B cell (primary cell): ENCODE measurements around the gene XPC. TPM values are rescaled to one million over a fixed set of nuclear protein-coding genes. Genes with fewer than 3 reads are reported as not detected.

Experiments used
- ATAC-seq: fragments of 200-7000 bp; cut with Tn5 transposase; one replicate; pipeline ENCODE4 v1.10.0; 2021; ENCODE audit warnings: low read depth, mild to moderate bottlenecking, moderate number of reproducible peaks, moderate library complexity
- CTCF ChIA-PET: fragments of 350-600 bp; sonication (Branson Sonifier 250); formaldehyde crosslinking; loops from one replicate; lab custom pipeline; 2021; ENCODE audit warnings: antibody characterized with exemption, inconsistent platforms; lab: Charles Lee
- POLR2A ChIA-PET: fragments of 350-600 bp; sonication (Branson Sonifier 250); formaldehyde crosslinking; loops from one replicate; lab custom pipeline; 2021; ENCODE audit warnings: antibody characterized with exemption; lab: Charles Lee
- DNase-seq: peaks from one replicate; pipeline ENCODE4 v3.0.0; 2013
- H2AFZ ChIP-seq: 2 replicates; pipeline ENCODE4 v1.6.1; 2012; ENCODE audit warnings: mild to moderate bottlenecking, low read depth, low read length; ENCODE audit not compliant: insufficient read depth, poor library complexity, severe bottlenecking
- H3K27ac ChIP-seq, 2 donors: 1 replicate in 1 of 2; 2 replicates in 1 of 2; pipeline ENCODE4 v1.5.1; 2012 to 2013; ENCODE audit warnings: low read length in 2 of 2, mild to moderate bottlenecking in 2 of 2, moderate library complexity in 1 of 2
- H3K27me3 ChIP-seq, 4 experiments: fragments of 200-600 bp in 1 of 4; sonication (generic) in 1 of 4; replicated peaks in 1 of 4; 1 replicate in 2 of 4; 2 replicates in 2 of 4; pipeline versions ENCODE4 v1.6.1 to v1.7.0; 2013 to 2016; ENCODE audit warnings: low read length in 3 of 4, mild to moderate bottlenecking in 2 of 4, mixed read lengths in 1 of 4, moderate library complexity in 1 of 4; ENCODE audit not compliant: insufficient read depth in 4 of 4, control insufficient read depth in 3 of 4; ENCODE audit errors: control extremely low read depth in 1 of 4
- H3K36me3 ChIP-seq, 2 experiments: replicated peaks in 1 of 2; 1 replicate in 1 of 2; 2 replicates in 1 of 2; pipeline versions ENCODE4 v1.6.1 to v1.7.1; 2013; ENCODE audit warnings: low read length in 1 of 2; ENCODE audit not compliant: insufficient read depth in 2 of 2, control insufficient read depth in 1 of 2; ENCODE audit errors: control extremely low read depth in 1 of 2, extremely low read depth in 1 of 2
- H3K4me1 ChIP-seq, 2 donors: fragments of 200-600 bp in 1 of 2; sonication (generic) in 1 of 2; 1 replicate in 1 of 2; 2 replicates in 1 of 2; pipeline versions ENCODE4 v1.5.1 to v1.6.1; 2013 to 2017; ENCODE audit warnings: low read length in 2 of 2; ENCODE audit not compliant: control insufficient read depth in 2 of 2, insufficient read depth in 2 of 2
- H3K4me2 ChIP-seq: replicated peaks from 2 replicates; pipeline ENCODE3; 2012; ENCODE audit warnings: mild to moderate bottlenecking, low read depth, low read length; ENCODE audit not compliant: poor library complexity, severe bottlenecking
- H3K4me3 ChIP-seq, 5 experiments: fragments of 200-600 bp in 1 of 5; sonication (generic) in 1 of 5; 1 replicate in 3 of 5; 2 replicates in 2 of 5; pipeline versions ENCODE4 v1.5.1 to v1.7.0; 2011 to 2016; ENCODE audit warnings: low read length in 4 of 5, mild to moderate bottlenecking in 4 of 5, low read depth in 2 of 5, control low read depth in 1 of 5, moderate library complexity in 1 of 5; ENCODE audit not compliant: insufficient read depth in 1 of 5; ENCODE audit errors: control extremely low read depth in 1 of 5, extremely low read depth in 1 of 5
- H3K79me2 ChIP-seq: fragments of 200-600 bp; sonication (generic); one replicate; pipeline ENCODE4 v1.6.0; 2016; ENCODE audit warnings: low read length; ENCODE audit not compliant: control insufficient read depth, insufficient read depth
- H3K9ac ChIP-seq: fragments of 200-600 bp; sonication (generic); 2 replicates; pipeline ENCODE4 v1.6.1; 2017; ENCODE audit warnings: mild to moderate bottlenecking, low read length, moderate library complexity
- H3K9me3 ChIP-seq, 3 donors: one replicate each; pipeline versions ENCODE4 v1.6.1 to v1.7.1; 2013; ENCODE audit warnings: low read length in 2 of 3; ENCODE audit not compliant: control insufficient read depth in 2 of 3, insufficient read depth in 1 of 3; ENCODE audit errors: control extremely low read depth in 1 of 3
- H4K20me1 ChIP-seq: 2 replicates; pipeline ENCODE4 v1.6.0; 2012; ENCODE audit warnings: mild to moderate bottlenecking, low read length; ENCODE audit not compliant: insufficient read depth, control insufficient read depth, poor library complexity, severe bottlenecking
- H3K27ac Mint-ChIP-seq: one replicate; pipeline ENCODE4 v1.8.0; 2021; ENCODE audit warnings: mixed read lengths
- H3K27me3 Mint-ChIP-seq: one replicate; pipeline ENCODE4 v1.8.0; 2021; ENCODE audit warnings: mixed read lengths
- H3K4me1 Mint-ChIP-seq: one replicate; pipeline ENCODE4 v1.8.0; 2021; ENCODE audit warnings: mixed read lengths
- H3K4me3 Mint-ChIP-seq: one replicate; pipeline ENCODE4 v1.8.0; 2021; ENCODE audit warnings: mixed read lengths
- H3K9me3 Mint-ChIP-seq: one replicate; pipeline ENCODE4 v1.8.0; 2022; ENCODE audit warnings: mixed read lengths; ENCODE audit not compliant: insufficient read depth
- CTCF ChIP-seq: fragments of 200-600 bp; IDR thresholded peaks from one replicate; pipeline ENCODE4 v1.8.0; 2022; ENCODE audit warnings: antibody characterized with exemption, mild to moderate bottlenecking
- EZH2 ChIP-seq: IDR thresholded peaks from 2 replicates; pipeline ENCODE4 v1.6.1; 2012; ENCODE audit warnings: borderline replicate concordance, low read depth, mild to moderate bottlenecking, moderate library complexity, low read length; ENCODE audit not compliant: insufficient read depth, poor library complexity, severe bottlenecking
- WGBS: methylation state at CpG from one replicate; pipeline ENCODE4 v1.1.5; 2013; ENCODE audit warnings: missing lambda C conversion rate; ENCODE audit not compliant: insufficient coverage; 5-methylcytosine and 5-hydroxymethylcytosine counted together
- intact Hi-C: fragments of 100-400 bp; cut with micrococcal nuclease; formaldehyde crosslinking; loops from one replicate; pipeline ENCODE4 v1.10.0; 2022
- polyA plus RNA-seq: library from polyadenylated mRNA; depleted of rRNA; stranded (reverse); fragments of >200 nt; gene quantifications from 2 replicates; pipeline ENCODE4 v1.2.3, GENCODE V29; 2012
- total RNA-seq, 2 donors: library from RNA; stranded (reverse); fragments of 120-200 nt in 1 of 2; gene quantifications; 1 replicate in 1 of 2; 2 replicates in 1 of 2; pipeline versions ENCODE4 v1.2.3 to v1.2.4, GENCODE V29; 2013 to 2022

XPC gene
- total and polyA plus RNA-seq, 2 donors (not counting 1 experiment from before 2014, with no cell fraction given), result 22.5 to 67.6 TPM

GRCh38 chr3:14202874-14203520, 24.6 kb upstream of the XPC start:
- Histone ChIP-seq H3K4me3 (no peak overlapping the region), H3K79me2 (no peaks in the 10 kb centered on the region), H3K36me3 (peaks cover 0 to 15% of the 10 kb centered on the region in 2 experiments), H3K4me1 (no peaks in the 10 kb centered on the region), H3K9me3 (no peaks in the 10 kb centered on the region), H4K20me1 (no peaks in the 10 kb centered on the region), H3K27ac (no peak overlapping the region), H2AFZ (no peak overlapping the region), H3K27me3 (no peaks in the 10 kb centered on the region), H3K4me2 (no peak overlapping the region), H3K9ac (no peak overlapping the region)
- ATAC-seq, result no peak
- POLR2A ChIA-PET, result no interaction called here
- 76% methylated on average over 23 of the region's 23 CpGs for WGBS
- no peak overlapping the region for H3K4me3 Mint-ChIP-seq
- intact Hi-C loops, result loop anchor here (1.0 to 2.0 kb wide), 3 partner anchors 58 to 346 kb away; no protein-coding TSS in a partner anchor
- no peaks in the 10 kb centered on the region for H3K27me3 Mint-ChIP-seq
- TF ChIP-seq EZH2 (no peak), CTCF (no peak)
- no peaks in the 10 kb centered on the region for H3K9me3 Mint-ChIP-seq
- no peak overlapping the region for H3K27ac Mint-ChIP-seq
- peaks cover 2% of the 10 kb centered on the region for H3K4me1 Mint-ChIP-seq
- CTCF ChIA-PET, result interaction anchor here (1.0 to 4.5 kb wide), 36 partner anchors 8 to 724 kb away, joined by 3 to 52 read pairs (median 4); partner anchors contain the start of genes LSM3, SLC6A6, TMEM43 and XPC
- DNase-seq, result no peak
